ENCODE measurements around the gene COL17A1. TPM values are rescaled to one million over a fixed set of nuclear protein-coding genes. Genes with fewer than 3 reads are reported as not detected.

The COL17A1 gene
- total RNA-seq, 1 experiment from 2014 or later, result 3.5 TPM

DNA sequence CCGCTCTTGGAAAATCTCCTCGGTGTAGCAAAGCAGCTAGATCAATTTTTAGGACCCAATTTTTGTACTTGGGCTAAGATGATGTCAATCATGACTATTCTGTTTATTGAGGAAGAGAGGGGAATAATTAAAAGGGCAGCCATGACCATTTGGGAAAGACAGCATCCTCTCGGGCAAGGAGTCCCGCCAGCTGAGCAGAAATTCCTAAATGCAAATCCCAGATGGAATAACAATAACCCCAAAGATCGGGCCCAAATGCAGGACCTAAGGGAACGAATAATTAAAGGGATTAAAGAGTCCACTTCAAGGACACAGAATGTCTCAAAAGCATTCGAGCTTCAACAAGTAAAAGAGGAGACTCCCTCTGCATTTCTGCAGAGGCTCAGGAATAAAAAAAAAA is 18.7 kb downstream of the COL17A1 start (continued):
- TF ChIP-seq, protein P1, sequence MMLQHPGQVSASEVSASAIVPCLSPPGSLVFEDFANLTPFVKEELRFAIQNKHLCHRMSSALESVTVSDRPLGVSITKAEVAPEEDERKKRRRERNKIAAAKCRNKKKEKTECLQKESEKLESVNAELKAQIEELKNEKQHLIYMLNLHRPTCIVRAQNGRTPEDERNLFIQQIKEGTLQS (IDR thresholded peaks at IDR 0.05), result no peak
- TF ChIP-seq SRF (IDR thresholded peaks at IDR 0.05; ENCODE audit: low read depth), result no peak
- TF ChIP-seq TCF7L2 (IDR thresholded peaks at IDR 0.05; ENCODE audit: borderline replicate concordance, extremely low read depth, insufficient read depth, insufficient read length), result no peak
- TF ChIP-seq SP1 (IDR thresholded peaks at IDR 0.05; ENCODE audit: low read depth), result no peak
- TF ChIP-seq ZFX (IDR thresholded peaks at IDR 0.05), result no peak
- TF ChIP-seq, protein P2, sequence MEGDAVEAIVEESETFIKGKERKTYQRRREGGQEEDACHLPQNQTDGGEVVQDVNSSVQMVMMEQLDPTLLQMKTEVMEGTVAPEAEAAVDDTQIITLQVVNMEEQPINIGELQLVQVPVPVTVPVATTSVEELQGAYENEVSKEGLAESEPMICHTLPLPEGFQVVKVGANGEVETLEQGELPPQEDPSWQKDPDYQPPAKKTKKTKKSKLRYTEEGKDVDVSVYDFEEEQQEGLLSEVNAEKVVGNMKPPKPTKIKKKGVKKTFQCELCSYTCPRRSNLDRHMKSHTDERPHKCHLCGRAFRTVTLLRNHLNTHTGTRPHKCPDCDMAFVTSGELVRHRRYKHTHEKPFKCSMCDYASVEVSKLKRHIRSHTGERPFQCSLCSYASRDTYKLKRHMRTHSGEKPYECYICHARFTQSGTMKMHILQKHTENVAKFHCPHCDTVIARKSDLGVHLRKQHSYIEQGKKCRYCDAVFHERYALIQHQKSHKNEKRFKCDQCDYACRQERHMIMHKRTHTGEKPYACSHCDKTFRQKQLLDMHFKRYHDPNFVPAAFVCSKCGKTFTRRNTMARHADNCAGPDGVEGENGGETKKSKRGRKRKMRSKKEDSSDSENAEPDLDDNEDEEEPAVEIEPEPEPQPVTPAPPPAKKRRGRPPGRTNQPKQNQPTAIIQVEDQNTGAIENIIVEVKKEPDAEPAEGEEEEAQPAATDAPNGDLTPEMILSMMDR (IDR thresholded peaks at IDR 0.05 in 2 of 3, conservative IDR thresholded peaks at IDR 0.05 in 1 of 3; ENCODE audit: borderline replicate concordance in 1 of 3, insufficient read depth in 1 of 3, low read depth in 2 of 3, low read length in 2 of 3), result no peak
- no peak for TF ChIP-seq CBX3 (IDR thresholded peaks at IDR 0.05; ENCODE audit: low read depth)
- TF ChIP-seq EZH2 (IDR thresholded peaks at IDR 0.05), result no peak

DNA sequence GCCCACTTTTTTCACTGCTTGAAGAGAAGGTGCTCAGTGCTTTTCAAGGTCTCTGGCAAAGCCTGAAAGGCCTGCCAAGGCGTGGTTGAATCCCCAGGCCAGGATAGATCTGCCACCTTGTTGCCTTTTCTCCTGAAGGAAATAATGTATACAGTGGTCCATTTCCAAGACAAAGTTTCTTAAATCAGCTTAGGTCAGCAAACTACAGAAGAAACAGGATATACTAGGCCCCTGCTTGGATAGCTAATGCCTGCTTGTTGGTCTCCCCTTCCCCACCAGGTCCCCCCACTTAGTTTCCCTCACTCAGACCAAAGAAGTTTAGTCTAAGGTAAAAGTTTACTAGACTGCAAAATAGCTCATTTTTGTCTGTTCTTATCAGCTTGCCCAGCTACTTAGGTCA is 19.9 kb downstream of the COL17A1 start:
- POLR2A ChIA-PET, result no interaction called here
- no peaks in the 10 kb centered on the region for H4K20me1 ChIP-seq (ENCODE audit: insufficient read depth)
- H3K9ac ChIP-seq (ENCODE audit: low read length), result no peak overlapping the region
- no peak overlapping the region for H3K4me2 ChIP-seq (ENCODE audit: low read length)
- BruUV-seq (replicated peaks), result no TSS peak
- H3K4me3 ChIP-seq (replicated peaks in 1 of 2; ENCODE audit: low read depth in 1 of 2, low read length in 2 of 2), result no peak overlapping the region
- no peaks in the 10 kb centered on the region for H3K79me2 ChIP-seq (ENCODE audit: insufficient read depth, low read length)
- intact Hi-C loops (cut with micrococcal nuclease), result no loop called here
- no peak overlapping the region for H3K27ac ChIP-seq (ENCODE audit: low read depth, low read length)
- H3K9me3 ChIP-seq (ENCODE audit: control insufficient read depth in 1 of 2, insufficient read depth in 1 of 2, low read depth in 1 of 2, low read length in 2 of 2), result no peaks in the 10 kb centered on the region
- H3K27me3 ChIP-seq (ENCODE audit: insufficient read depth, low read length), result no peaks in the 10 kb centered on the region
- no peak for ATAC-seq
- no peaks in the 10 kb centered on the region for H3K4me1 ChIP-seq (ENCODE audit: control insufficient read depth in 1 of 2, insufficient read depth in 2 of 2, low read length in 2 of 2)
- RAD21 ChIA-PET (ENCODE audit: low non-redundant PET in 1 of 2, low total read pairs in 2 of 2, uncharacterized antibody in 2 of 2, unreplicated experiment in 2 of 2), result no interaction called here
- CTCF ChIA-PET, result no interaction called here
- no peak overlapping the region for H2AFZ ChIP-seq (ENCODE audit: low read depth, low read length, poor library complexity, severe bottlenecking)
- no peak for DNase-seq (ENCODE audit: low read depth, low spot score)
- no peaks in the 10 kb centered on the region for H3K9me2 ChIP-seq (ENCODE audit: insufficient read depth)
- no peaks in the 10 kb centered on the region for H3K36me3 ChIP-seq (ENCODE audit: control insufficient read depth in 1 of 2, insufficient read depth in 2 of 2, low read length in 2 of 2)
- TF ChIP-seq, protein P3, sequence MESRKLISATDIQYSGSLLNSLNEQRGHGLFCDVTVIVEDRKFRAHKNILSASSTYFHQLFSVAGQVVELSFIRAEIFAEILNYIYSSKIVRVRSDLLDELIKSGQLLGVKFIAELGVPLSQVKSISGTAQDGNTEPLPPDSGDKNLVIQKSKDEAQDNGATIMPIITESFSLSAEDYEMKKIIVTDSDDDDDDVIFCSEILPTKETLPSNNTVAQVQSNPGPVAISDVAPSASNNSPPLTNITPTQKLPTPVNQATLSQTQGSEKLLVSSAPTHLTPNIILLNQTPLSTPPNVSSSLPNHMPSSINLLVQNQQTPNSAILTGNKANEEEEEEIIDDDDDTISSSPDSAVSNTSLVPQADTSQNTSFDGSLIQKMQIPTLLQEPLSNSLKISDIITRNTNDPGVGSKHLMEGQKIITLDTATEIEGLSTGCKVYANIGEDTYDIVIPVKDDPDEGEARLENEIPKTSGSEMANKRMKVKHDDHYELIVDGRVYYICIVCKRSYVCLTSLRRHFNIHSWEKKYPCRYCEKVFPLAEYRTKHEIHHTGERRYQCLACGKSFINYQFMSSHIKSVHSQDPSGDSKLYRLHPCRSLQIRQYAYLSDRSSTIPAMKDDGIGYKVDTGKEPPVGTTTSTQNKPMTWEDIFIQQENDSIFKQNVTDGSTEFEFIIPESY (IDR thresholded peaks at IDR 0.05; ENCODE audit: extremely low read depth, insufficient replicate concordance, low read length), result no peak
- TF ChIP-seq FOSL1 (IDR thresholded peaks at IDR 0.05; ENCODE audit: low read depth) (no peak), POLR2A (IDR thresholded peaks at IDR 0.05; ENCODE audit: borderline replicate concordance, extremely low read depth, insufficient read depth, insufficient read length) (no peak), POLR2AphosphoS5 (IDR thresholded peaks at IDR 0.05; ENCODE audit: low read depth, low read length) (no peak), ZFX (IDR thresholded peaks at IDR 0.05) (no peak), TCF7L2 (IDR thresholded peaks at IDR 0.05; ENCODE audit: borderline replicate concordance, extremely low read depth, insufficient read depth, insufficient read length) (no peak), RAD21 (IDR thresholded peaks at IDR 0.05; ENCODE audit: low read depth) (no peak), EZH2 (IDR thresholded peaks at IDR 0.05) (no peak), EGR1 (IDR thresholded peaks at IDR 0.05; ENCODE audit: low read depth) (no peak), JUND (IDR thresholded peaks at IDR 0.05) (no peak), ELF1 (IDR thresholded peaks at IDR 0.05; ENCODE audit: borderline replicate concordance, low read depth) (no peak), CBX3 (IDR thresholded peaks at IDR 0.05; ENCODE audit: low read depth) (no peak), ZNF274 (IDR thresholded peaks at IDR 0.05; ENCODE audit: low read depth, low read length) (no peak), CEBPB (IDR thresholded peaks at IDR 0.05; ENCODE audit: low read depth) (no peak)
- TF ChIP-seq, protein P4, sequence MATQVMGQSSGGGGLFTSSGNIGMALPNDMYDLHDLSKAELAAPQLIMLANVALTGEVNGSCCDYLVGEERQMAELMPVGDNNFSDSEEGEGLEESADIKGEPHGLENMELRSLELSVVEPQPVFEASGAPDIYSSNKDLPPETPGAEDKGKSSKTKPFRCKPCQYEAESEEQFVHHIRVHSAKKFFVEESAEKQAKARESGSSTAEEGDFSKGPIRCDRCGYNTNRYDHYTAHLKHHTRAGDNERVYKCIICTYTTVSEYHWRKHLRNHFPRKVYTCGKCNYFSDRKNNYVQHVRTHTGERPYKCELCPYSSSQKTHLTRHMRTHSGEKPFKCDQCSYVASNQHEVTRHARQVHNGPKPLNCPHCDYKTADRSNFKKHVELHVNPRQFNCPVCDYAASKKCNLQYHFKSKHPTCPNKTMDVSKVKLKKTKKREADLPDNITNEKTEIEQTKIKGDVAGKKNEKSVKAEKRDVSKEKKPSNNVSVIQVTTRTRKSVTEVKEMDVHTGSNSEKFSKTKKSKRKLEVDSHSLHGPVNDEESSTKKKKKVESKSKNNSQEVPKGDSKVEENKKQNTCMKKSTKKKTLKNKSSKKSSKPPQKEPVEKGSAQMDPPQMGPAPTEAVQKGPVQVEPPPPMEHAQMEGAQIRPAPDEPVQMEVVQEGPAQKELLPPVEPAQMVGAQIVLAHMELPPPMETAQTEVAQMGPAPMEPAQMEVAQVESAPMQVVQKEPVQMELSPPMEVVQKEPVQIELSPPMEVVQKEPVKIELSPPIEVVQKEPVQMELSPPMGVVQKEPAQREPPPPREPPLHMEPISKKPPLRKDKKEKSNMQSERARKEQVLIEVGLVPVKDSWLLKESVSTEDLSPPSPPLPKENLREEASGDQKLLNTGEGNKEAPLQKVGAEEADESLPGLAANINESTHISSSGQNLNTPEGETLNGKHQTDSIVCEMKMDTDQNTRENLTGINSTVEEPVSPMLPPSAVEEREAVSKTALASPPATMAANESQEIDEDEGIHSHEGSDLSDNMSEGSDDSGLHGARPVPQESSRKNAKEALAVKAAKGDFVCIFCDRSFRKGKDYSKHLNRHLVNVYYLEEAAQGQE (IDR thresholded peaks at IDR 0.05; ENCODE audit: low read depth), result no peak
- TF ChIP-seq, protein P1 (IDR thresholded peaks at IDR 0.05), result no peak
